ENCODE results near the gene KRT17.

KRT17 gene

DNA sequence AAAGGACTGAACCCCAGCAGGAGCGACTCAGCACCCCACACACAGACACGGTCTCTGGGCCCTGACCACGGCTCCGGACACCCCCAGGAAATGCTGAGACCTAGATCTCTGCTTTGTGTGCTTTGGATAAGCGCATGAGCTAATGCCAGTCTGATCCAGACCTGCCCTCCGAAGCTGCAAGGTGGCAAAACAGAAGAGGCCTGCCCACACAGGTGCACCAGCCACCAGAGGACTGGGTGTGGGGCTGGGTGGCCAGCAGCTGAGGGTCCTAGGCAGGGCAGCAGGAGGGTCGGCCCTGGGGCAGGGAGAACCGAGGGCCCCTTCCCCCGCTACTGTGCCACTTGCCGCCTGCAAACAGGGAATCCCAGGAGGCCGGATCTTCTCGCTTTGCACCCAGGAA is 33.6 kb upstream of the KRT17 start:
- DNase-seq (ENCODE audit: low read depth), result no peak
- no peak overlapping the region for H3K4me3 ChIP-seq (ENCODE audit: low read length)
- TF ChIP-seq, protein P1, sequence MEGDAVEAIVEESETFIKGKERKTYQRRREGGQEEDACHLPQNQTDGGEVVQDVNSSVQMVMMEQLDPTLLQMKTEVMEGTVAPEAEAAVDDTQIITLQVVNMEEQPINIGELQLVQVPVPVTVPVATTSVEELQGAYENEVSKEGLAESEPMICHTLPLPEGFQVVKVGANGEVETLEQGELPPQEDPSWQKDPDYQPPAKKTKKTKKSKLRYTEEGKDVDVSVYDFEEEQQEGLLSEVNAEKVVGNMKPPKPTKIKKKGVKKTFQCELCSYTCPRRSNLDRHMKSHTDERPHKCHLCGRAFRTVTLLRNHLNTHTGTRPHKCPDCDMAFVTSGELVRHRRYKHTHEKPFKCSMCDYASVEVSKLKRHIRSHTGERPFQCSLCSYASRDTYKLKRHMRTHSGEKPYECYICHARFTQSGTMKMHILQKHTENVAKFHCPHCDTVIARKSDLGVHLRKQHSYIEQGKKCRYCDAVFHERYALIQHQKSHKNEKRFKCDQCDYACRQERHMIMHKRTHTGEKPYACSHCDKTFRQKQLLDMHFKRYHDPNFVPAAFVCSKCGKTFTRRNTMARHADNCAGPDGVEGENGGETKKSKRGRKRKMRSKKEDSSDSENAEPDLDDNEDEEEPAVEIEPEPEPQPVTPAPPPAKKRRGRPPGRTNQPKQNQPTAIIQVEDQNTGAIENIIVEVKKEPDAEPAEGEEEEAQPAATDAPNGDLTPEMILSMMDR (conservative IDR thresholded peaks at IDR 0.05; ENCODE audit: low read depth, low read length), result no peak

DNA sequence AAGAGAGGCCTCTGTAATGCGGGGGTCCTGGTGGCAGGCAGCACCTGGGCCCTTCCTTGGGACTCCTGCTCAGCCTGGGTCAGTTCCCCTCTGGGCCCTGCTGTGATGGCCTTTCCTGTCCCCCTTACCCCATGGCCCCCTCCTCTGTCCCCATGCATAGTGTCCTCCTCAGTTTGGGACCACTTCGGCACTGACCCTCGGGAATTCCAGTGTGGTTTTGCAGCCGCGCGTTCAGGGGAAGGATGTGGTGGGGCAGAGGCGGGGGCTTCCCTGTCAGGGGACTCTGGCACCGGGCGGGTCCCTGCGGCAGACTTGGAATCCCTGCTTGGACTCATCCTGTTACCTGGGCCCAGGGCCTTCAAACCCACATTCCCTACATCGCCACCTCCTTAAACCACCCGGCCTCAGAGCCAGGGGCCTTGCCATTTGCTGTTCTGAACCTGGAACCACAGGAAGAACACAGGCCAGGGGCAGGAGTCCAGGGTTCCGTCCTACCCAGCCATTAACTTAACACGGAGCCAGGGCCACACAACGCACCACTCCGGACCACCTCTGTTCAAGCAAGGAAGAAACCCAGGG is 32.9 kb upstream of the KRT17 start:
- TF ChIP-seq, protein P1 (conservative IDR thresholded peaks at IDR 0.05; ENCODE audit: low read depth, low read length), result no peak
- H3K4me3 ChIP-seq (ENCODE audit: low read length), result no peak overlapping the region
- no peak for DNase-seq (ENCODE audit: low read depth)

DNA sequence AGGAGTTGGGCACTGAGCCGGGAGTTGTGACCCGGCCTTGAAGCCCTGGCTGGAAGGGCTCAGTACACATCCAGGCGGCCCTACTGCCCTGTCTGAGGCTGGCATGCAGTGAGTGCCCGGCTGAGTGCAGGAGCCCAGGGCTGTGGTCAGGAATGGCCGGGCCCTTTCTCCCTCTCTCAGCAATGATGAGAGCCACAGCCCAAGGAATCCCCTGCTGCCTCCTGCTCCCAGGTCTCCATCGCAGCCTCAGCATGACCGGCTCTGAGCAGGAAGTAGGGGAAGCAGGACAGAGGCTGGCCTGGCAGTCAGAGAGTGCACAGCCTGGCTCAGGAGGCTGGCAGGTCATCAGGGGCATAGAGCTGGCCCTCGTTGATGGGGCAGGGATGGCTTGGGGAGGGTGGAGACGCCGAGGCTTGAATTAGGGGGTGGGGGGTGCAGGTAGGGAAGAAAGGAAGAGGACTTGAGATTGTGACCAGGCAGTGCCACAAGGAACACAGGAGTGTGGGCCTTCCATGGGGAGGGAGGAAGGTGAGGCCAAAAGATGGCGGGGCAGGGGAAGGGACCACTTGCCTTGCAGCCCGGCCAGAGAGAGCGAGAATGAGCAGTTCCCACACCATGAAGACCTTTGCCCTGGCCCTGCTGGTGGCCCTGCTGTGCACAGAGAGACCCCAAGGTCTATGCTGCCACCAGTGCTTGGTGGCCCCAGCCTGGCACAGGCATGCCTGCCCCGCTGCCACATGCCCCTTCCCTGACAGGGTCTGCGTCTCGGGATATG is 32.1 kb upstream of the KRT17 start:
- H3K4me3 ChIP-seq (ENCODE audit: low read length), result no peak overlapping the region
- TF ChIP-seq, protein P1 (conservative IDR thresholded peaks at IDR 0.05; ENCODE audit: low read depth, low read length), result no peak
- DNase-seq (ENCODE audit: low read depth), result no peak

DNA sequence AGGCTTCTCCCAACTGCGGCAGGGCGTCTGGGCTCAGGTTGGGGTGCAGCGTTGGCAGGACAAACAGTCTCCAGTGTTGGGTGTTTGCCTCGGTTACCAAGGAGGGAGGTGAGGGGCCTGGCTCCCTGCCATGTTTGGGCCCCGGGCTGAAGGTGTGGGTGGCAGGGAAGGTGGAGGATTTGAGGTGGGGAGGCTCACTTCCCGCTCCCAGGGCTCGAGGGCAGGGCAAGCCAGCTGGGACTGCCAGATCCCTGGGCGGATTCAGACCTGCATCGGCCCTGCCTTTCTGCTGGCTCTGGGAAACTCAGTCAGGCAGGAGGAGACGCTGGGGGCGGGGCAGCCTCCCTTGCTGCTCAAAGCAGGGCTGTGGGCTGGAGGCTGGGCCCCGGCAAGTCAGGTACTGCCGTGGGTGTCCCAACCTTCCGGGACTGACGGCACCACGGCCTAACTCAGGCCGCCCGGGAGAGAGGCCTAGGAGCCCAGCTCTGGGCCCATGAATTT is 31.3 kb upstream of the KRT17 start:
- no peak overlapping the region for H3K4me3 ChIP-seq (ENCODE audit: low read length)
- TF ChIP-seq, protein P1 (conservative IDR thresholded peaks at IDR 0.05; ENCODE audit: low read depth, low read length), result no peak
- peak; percentile 72 for DNase-seq (ENCODE audit: low read depth)

DNA sequence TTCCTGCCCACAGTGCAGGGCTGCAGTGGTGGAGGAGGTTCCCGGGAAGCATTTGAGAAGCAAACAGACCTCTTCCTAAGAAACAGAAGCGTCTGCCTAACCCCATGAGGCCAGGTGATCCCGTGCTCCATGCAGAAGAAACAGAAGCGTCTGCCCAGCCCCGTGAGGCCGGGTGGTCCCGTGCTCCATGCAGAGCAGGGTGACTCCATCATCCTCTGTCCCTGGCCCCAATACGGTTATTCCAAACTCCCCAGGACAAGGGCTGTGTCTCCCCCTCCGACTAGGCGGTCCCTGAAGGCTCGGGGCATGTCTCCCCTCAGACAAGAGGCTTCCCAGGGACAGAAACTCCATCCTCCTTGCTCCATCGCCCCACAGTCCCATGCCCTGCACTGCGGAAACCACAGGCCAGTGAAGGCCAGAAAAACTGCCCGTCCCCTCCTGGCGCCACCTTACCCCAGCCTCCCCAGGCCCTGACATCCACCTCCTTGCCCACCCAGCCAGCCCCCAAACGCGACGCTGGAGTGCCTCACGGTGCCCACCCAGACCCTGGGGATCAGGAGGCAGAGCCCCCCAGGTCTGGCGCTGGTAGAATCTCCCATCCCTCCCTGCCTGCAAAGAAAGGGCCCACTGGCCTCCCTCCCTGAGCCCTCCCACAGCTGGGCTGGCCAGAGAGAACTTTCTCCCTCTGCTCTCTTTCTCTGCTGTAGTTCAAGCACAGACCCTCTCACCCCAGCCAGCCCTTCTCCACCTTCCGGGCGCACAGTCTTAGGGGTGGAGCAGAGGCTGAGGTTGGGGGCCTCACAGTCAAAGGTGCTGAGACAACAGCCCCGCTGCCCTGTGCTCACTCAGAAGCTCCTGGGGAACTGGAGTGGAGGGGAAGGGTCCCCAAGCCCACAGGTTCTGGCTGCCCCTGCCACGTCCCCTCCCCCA is 30.6 kb upstream of the KRT17 start:
- TF ChIP-seq, protein P1 (conservative IDR thresholded peaks at IDR 0.05; ENCODE audit: low read depth, low read length), result no peak
- no peak overlapping the region for H3K4me3 ChIP-seq (ENCODE audit: low read length)
- no peak for DNase-seq (ENCODE audit: low read depth)

DNA sequence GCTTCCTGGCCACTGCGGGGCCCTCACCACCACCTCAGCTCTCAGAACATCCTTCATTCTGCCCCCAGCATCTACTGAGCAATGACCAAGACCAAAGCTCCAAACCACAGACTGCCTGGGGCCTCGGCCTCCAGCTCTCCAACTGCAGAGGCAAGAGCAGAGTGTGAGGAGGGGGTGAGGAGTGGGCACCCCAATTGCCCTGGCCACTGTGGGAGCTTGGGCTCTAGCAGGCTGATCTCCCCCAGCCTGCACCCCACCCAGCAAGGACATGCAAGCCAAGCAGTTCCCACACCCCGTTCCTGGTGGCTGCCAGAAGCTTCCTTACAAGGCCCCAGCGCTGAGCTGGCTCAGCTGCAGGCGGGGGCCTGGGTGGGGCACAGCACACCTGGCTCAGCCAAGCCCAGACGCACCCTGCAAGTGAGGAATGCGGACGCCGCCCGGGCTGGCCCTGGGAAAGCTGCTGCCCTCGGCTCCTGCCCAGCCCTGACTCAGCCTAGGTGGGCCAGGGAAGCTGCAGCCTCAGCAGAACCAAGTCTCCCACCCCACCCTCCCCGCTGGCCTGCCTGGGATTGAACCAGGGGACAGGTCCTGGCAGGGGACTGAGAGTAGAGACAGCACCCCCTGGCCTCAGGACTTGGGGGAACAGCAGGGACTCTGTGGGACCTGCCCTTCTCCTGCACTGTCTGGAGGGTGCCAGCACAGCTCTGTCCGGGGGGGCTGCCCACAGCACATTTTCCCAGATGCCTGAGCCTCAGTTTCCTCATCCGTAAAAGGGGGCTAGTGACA is 29.7 kb upstream of the KRT17 start:
- TF ChIP-seq, protein P1 (conservative IDR thresholded peaks at IDR 0.05; ENCODE audit: low read depth, low read length), result peak; percentile 15
- peak; percentile 83 for DNase-seq (ENCODE audit: low read depth)
- no peak overlapping the region for H3K4me3 ChIP-seq (ENCODE audit: low read length)
